Nephron progenitor cell (in vitro differentiated cells): ENCODE measurements around the gene PLCB3.

Source experiments
- DNase-seq: peaks from one replicate; pipeline ENCODE4 v3.0.0; 2021
- H3K27ac Mint-ChIP-seq: 2 replicates; pipeline ENCODE4 v1.8.0; 2021; ENCODE audit warnings: mild to moderate bottlenecking, moderate library complexity, mixed read lengths
- H3K27me3 Mint-ChIP-seq: 2 replicates; pipeline ENCODE4 v1.8.0; 2021; ENCODE audit warnings: mild to moderate bottlenecking, low read depth, mixed read lengths; ENCODE audit not compliant: poor library complexity
- H3K36me3 Mint-ChIP-seq: 2 replicates; pipeline ENCODE4 v1.8.0; 2021; ENCODE audit warnings: low read depth, mixed read lengths
- H3K4me1 Mint-ChIP-seq: 2 replicates; pipeline ENCODE4 v1.8.0; 2021; ENCODE audit warnings: mixed read lengths
- H3K4me3 Mint-ChIP-seq: 2 replicates; pipeline ENCODE4 v1.8.0; 2021; ENCODE audit warnings: mild to moderate bottlenecking, moderate library complexity, mixed read lengths
- H3K9me3 Mint-ChIP-seq: 2 replicates; pipeline ENCODE4 v1.8.0; 2021; ENCODE audit warnings: mild to moderate bottlenecking, moderate library complexity, mixed read lengths
- TF ChIP-seq, protein P1 (sequence below): fragments of 200-600 bp; sonication (generic); IDR thresholded peaks from 2 replicates; pipeline ENCODE4 v1.5.0; 2021; ENCODE audit warnings: antibody characterized with exemption

PLCB3 gene

DNA sequence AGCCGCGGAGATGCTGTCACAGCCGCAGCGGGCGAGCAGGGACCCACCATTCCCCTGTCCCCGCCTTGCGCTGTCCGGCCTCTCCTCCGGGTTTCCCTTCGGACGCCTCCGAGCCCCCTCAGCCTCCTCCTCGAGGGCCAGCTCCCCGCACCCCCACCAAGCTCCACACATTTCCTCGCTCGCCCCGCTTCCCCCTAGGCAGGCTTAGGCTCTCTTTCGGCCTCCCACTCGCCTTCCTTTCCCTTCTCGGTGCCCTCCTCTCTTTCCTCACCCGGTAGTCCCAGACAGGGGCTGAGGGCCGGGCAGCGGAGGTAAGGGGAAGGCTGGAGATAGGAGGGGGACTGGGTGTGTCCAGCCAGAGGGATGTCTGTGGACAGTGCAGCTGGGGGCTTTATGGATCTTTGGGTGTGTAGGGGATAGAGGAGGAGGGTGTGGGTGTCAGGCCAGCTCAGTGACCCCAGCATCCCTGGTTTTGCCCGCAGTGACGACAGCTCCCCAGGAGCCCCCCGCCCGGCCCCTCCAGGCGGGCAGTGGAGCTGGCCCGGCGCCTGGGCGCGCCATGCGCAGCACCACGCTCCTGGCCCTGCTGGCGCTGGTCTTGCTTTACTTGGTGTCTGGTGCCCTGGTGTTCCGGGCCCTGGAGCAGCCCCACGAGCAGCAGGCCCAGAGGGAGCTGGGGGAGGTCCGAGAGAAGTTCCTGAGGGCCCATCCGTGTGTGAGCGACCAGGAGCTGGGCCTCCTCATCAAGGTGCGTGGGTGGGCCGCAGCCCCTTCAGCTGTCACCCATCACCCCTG is 41.3 kb downstream of the PLCB3 start:
- TF ChIP-seq, protein P1, sequence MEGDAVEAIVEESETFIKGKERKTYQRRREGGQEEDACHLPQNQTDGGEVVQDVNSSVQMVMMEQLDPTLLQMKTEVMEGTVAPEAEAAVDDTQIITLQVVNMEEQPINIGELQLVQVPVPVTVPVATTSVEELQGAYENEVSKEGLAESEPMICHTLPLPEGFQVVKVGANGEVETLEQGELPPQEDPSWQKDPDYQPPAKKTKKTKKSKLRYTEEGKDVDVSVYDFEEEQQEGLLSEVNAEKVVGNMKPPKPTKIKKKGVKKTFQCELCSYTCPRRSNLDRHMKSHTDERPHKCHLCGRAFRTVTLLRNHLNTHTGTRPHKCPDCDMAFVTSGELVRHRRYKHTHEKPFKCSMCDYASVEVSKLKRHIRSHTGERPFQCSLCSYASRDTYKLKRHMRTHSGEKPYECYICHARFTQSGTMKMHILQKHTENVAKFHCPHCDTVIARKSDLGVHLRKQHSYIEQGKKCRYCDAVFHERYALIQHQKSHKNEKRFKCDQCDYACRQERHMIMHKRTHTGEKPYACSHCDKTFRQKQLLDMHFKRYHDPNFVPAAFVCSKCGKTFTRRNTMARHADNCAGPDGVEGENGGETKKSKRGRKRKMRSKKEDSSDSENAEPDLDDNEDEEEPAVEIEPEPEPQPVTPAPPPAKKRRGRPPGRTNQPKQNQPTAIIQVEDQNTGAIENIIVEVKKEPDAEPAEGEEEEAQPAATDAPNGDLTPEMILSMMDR, result no peak
- H3K4me1 Mint-ChIP-seq, result peaks cover 9% of the 10 kb centered on the region
- peaks cover 83% of the 10 kb centered on the region for H3K27me3 Mint-ChIP-seq
- no peaks in the 10 kb centered on the region for H3K36me3 Mint-ChIP-seq
- DNase-seq, result peak; percentile 42
- no peaks in the 10 kb centered on the region for H3K9me3 Mint-ChIP-seq
- no peak overlapping the region for H3K27ac Mint-ChIP-seq
- peak overlapping the region; percentile 66 for H3K4me3 Mint-ChIP-seq

DNA sequence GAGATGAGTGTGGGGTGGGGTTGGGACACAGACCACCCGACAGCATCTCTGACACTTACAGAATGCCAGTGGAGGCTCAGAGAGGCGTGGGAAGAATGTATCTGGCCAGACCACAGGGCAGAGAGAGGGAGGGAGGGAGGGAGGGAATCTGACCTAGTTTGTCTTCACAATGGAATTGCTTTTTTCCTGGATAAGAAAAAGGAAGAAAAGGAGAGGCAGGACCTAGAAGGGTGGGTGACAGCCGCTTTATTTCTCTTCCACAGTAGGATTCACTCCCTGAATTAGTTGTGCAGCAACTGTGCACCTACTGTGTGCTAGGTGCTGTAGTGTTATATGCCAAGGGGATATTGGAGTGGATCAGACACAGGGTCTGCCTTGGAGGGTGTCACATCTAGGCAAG is 43.4 kb downstream of the PLCB3 start:
- H3K36me3 Mint-ChIP-seq, result no peaks in the 10 kb centered on the region
- no peak for DNase-seq
- TF ChIP-seq, protein P1, result no peak
- no peak overlapping the region for H3K4me3 Mint-ChIP-seq
- H3K27ac Mint-ChIP-seq, result no peak overlapping the region
- peaks cover 10% of the 10 kb centered on the region for H3K4me1 Mint-ChIP-seq
- H3K27me3 Mint-ChIP-seq, result peaks cover 93% of the 10 kb centered on the region
- H3K9me3 Mint-ChIP-seq, result no peaks in the 10 kb centered on the region

DNA sequence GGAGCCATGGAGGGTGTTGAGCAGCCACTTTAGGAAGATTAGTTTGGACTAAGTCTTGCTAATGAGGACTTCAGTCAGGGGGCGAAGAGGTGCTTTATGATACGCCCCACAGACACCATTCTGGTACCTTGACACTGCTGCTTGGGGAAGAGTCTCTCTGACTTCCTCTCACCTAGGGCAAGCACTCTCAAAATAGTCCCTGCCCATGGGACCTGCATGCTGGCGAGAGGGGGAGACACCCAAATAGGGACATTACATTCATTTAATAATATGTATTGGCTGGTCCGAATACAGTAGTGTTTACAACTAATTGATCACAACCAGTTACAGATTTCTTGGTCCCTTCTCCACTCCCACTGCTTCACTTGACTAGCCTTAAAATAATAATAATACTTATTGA is 44.4 kb downstream of the PLCB3 start:
- no peak for DNase-seq
- H3K4me1 Mint-ChIP-seq, result peaks cover 12% of the 10 kb centered on the region
- no peaks in the 10 kb centered on the region for H3K36me3 Mint-ChIP-seq
- H3K27ac Mint-ChIP-seq, result no peak overlapping the region
- H3K9me3 Mint-ChIP-seq, result no peaks in the 10 kb centered on the region
- peaks cover 93% of the 10 kb centered on the region for H3K27me3 Mint-ChIP-seq
- TF ChIP-seq, protein P1, result no peak
- no peak overlapping the region for H3K4me3 Mint-ChIP-seq

DNA sequence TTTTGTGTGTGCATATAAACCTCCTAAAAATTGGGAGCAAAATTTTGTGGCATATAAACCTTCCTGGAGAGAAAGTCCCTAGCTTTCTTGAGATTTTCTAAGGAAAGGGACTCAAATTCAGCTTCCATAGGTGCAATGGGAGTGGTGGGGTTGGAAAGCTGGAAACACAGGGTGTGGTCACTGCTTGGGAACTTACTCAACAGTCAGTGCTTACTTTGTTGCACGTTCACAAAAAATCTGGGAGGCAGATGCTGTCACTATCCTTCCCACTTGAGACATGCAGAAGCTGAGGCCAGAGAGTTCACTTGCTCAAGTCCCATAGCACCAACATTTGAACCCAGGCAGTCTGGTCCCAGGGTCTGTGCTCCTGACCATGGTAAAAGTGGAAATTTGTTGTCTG is 44.9 kb downstream of the PLCB3 start:
- H3K9me3 Mint-ChIP-seq, result no peaks in the 10 kb centered on the region
- no peak for DNase-seq
- H3K4me3 Mint-ChIP-seq, result no peak overlapping the region
- peaks cover 11% of the 10 kb centered on the region for H3K4me1 Mint-ChIP-seq
- no peak overlapping the region for H3K27ac Mint-ChIP-seq
- no peaks in the 10 kb centered on the region for H3K36me3 Mint-ChIP-seq
- H3K27me3 Mint-ChIP-seq, result peaks cover 93% of the 10 kb centered on the region
- TF ChIP-seq, protein P1, result no peak

DNA sequence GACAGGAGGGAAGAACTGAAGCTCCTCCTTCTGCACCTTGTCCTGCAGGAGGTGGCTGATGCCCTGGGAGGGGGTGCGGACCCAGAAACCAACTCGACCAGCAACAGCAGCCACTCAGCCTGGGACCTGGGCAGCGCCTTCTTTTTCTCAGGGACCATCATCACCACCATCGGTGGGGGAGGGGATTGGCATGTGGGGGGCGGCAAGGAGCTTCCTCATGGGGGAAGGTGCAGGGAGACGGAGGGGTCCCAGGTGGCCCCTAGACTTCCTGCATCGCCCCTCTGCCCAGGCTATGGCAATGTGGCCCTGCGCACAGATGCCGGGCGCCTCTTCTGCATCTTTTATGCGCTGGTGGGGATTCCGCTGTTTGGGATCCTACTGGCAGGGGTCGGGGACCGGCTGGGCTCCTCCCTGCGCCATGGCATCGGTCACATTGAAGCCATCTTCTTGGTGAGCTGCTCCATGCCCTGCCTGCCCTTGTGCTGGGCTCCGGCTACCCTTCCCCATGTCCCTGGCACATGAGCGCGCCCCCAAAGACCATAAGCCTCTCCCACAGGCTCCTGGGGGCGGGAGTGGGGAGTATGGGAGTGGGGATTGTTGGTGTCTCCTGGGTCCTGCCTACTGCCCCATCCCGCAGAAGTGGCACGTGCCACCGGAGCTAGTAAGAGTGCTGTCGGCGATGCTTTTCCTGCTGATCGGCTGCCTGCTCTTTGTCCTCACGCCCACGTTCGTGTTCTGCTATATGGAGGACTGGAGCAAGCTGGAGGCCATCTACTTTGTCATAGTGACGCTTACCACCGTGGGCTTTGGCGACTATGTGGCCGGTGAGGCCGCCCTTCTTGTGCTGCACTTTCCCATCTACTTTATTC is 45.7 kb downstream of the PLCB3 start:
- Mint-ChIP-seq H3K9me3 (no peaks in the 10 kb centered on the region), H3K27ac (no peak overlapping the region), H3K4me1 (peaks cover 11% of the 10 kb centered on the region), H3K4me3 (no peak overlapping the region), H3K27me3 (peaks cover 100% of the 10 kb centered on the region), H3K36me3 (no peaks in the 10 kb centered on the region)
- DNase-seq, result no peak
- TF ChIP-seq, protein P1, result no peak
